ENCODE results near the gene VTI1A.

Gene VTI1A

GRCh38 chr10:112767156-112767555 lies 320.1 kb downstream of the VTI1A start:
- TF ChIP-seq ZBTB26 (tag by site-specific recombination; optimal IDR thresholded peaks at IDR 0.05) (no peak), SCRT1 (tag by site-specific recombination; IDR thresholded peaks at IDR 0.05; ENCODE audit: borderline replicate concordance) (no peak), ZNF777 (tag by site-specific recombination; IDR thresholded peaks at IDR 0.05; ENCODE audit: borderline replicate concordance) (no peak), ZNF639 (tag by site-specific recombination; IDR thresholded peaks at IDR 0.05) (no peak), PRDM10 (tag by site-specific recombination; IDR thresholded peaks at IDR 0.05) (no peak), WT1 (tag by site-specific recombination; IDR thresholded peaks at IDR 0.05) (no peak), ZNF624 (tag by site-specific recombination; IDR thresholded peaks at IDR 0.05) (no peak), BCL11B (tag by site-specific recombination; IDR thresholded peaks at IDR 0.05; ENCODE audit: low read depth) (no peak)
- no peaks in the 10 kb centered on the region for H3K36me3 ChIP-seq (ENCODE audit: control insufficient read depth in 2 of 2, insufficient read depth in 1 of 2, low read length in 2 of 2)
- H3K4me3 ChIP-seq (ENCODE audit: low read depth, low read length), result no peak overlapping the region
- no peaks in the 10 kb centered on the region for H3K9me3 ChIP-seq (ENCODE audit: control insufficient read depth, insufficient read depth, low read depth, low read length)
- ChIA-PET CTCF (no interaction called here), POLR2A (no interaction called here)
- H3K27ac ChIP-seq (ENCODE audit: extremely low read depth, low read depth, low read length), result no peak overlapping the region
- H3K4me1 ChIP-seq (ENCODE audit: control insufficient read depth, insufficient read depth, low read length), result 0 out of 2 replicates have a peak, but pooled peaks cover 3% of the 10 kb centered on the region

GRCh38 chr10:112768121-112768520 lies 321.1 kb downstream of the VTI1A start:
- ChIA-PET POLR2A (no interaction called here), CTCF (no interaction called here)
- no peak for TF ChIP-seq ZNF654 (tag by site-specific recombination; IDR thresholded peaks at IDR 0.05; ENCODE audit: low read depth)
- TF ChIP-seq ZNF585B (tag by site-specific recombination; IDR thresholded peaks at IDR 0.05), result no peak
- no peak for TF ChIP-seq ZNF132 (tag by site-specific recombination; IDR thresholded peaks at IDR 0.05; ENCODE audit: borderline replicate concordance)
- no peak for TF ChIP-seq ZNF629 (tag by site-specific recombination; IDR thresholded peaks at IDR 0.05)
- TF ChIP-seq ZNF48 (tag by site-specific recombination; IDR thresholded peaks at IDR 0.05), result no peak
- no peak for TF ChIP-seq ZNF664 (tag by site-specific recombination; IDR thresholded peaks at IDR 0.05)
- no peak for TF ChIP-seq ZNF791 (tag by site-specific recombination; IDR thresholded peaks at IDR 0.05)
- TF ChIP-seq PRDM10 (tag by site-specific recombination; IDR thresholded peaks at IDR 0.05), result no peak
- no peak for TF ChIP-seq ZEB2 (tag by site-specific recombination; IDR thresholded peaks at IDR 0.05)
- TF ChIP-seq ZNF747 (tag by site-specific recombination; IDR thresholded peaks at IDR 0.05), result no peak
- Histone ChIP-seq H3K4me1 (ENCODE audit: control insufficient read depth, insufficient read depth, low read length) (0 out of 2 replicates have a peak, but pooled peaks cover 3% of the 10 kb centered on the region), H3K27ac (ENCODE audit: extremely low read depth, low read depth, low read length) (no peak overlapping the region), H3K9me3 (ENCODE audit: control insufficient read depth, insufficient read depth, low read depth, low read length) (no peaks in the 10 kb centered on the region), H3K36me3 (ENCODE audit: control insufficient read depth in 2 of 2, insufficient read depth in 1 of 2, low read length in 2 of 2) (no peaks in the 10 kb centered on the region), H3K4me3 (ENCODE audit: low read depth, low read length) (no peak overlapping the region)
